GM12892 (cell line): ENCODE measurements around the gene MAP3K5.

ENCODE experiments used
- POLR2A ChIP-seq: IDR thresholded peaks from 2 replicates; pipeline ENCODE4 v1.6.1; 2011; ENCODE audit warnings: low read depth, low read length, control low read depth
- POLR2AphosphoS5 ChIP-seq: IDR thresholded peaks from 2 replicates; pipeline ENCODE4 v1.6.1; 2011; ENCODE audit warnings: low read depth, low read length, control low read depth
- TAF1 ChIP-seq: IDR thresholded peaks from 2 replicates; pipeline ENCODE4 v1.6.1; 2011; ENCODE audit warnings: low read depth, mild to moderate bottlenecking, control low read depth, low read length, borderline replicate concordance

GRCh38 chr6:136639702-136640101, 152.6 kb downstream of the MAP3K5 start:
- TF ChIP-seq POLR2A, result no peak
- TF ChIP-seq POLR2AphosphoS5, result no peak
- no peak for TF ChIP-seq TAF1
